Uterine smooth muscle cell (primary cell): ENCODE measurements around the gene SLC2A3. TPM values are rescaled to one million over a fixed set of nuclear protein-coding genes. Genes with fewer than 3 reads are reported as not detected.

Source experiments
- total RNA-seq: library from RNA; depleted of rRNA; stranded (reverse); fragments of >200 nt; gene quantifications from 2 replicates; pipeline ENCODE4 v1.2.3, GENCODE V29; 2014

The SLC2A3 gene
- 129 and 132 TPM in 2 replicates for total RNA-seq

GRCh38 chr12:7935590-7936581 lies at the start of gene SLC2A3:
TSS of gene SLC2A3 (minus strand) at chr12:7936187. CDS start at chr12:7936034, 153 bp downstream.

GRCh38 chr12:7872566-7873319 lies 63.2 kb downstream of the SLC2A3 start, which contains the start of gene SLC2A14:
TSS of gene SLC2A14 (minus strand) at chr12:7872915. CDS start at chr12:7869880, 3,035 bp downstream.

Other genes with a start within 250 kb of the SLC2A3 start
- not detected in 2 replicates for gene GDF3, start 240.4 kb downstream of the SLC2A3 start, total RNA-seq
- gene DPPA3, start 224.8 kb downstream of the SLC2A3 start, total RNA-seq = not detected in 2 replicates
- not detected in 2 replicates for gene CLEC4C, start 188.8 kb downstream of the SLC2A3 start, total RNA-seq
- gene NANOGNB, start 171.0 kb downstream of the SLC2A3 start, total RNA-seq = not detected in 2 replicates
- gene NANOG, start 146.8 kb downstream of the SLC2A3 start, total RNA-seq = not detected in 2 replicates
- gene SLC2A14, start 63.3 kb downstream of the SLC2A3 start, total RNA-seq = 0.11 and 1.1 TPM in 2 replicates
- 6.9 and 7.0 TPM in 2 replicates for gene FOXJ2, start 96.5 kb upstream of the SLC2A3 start, total RNA-seq
- gene C3AR1, start 130.2 kb upstream of the SLC2A3 start, total RNA-seq = 0.11 and 0.12 TPM in 2 replicates
- gene NECAP1, start 146.1 kb upstream of the SLC2A3 start, total RNA-seq = 39.0 and 55.0 TPM in 2 replicates
- gene CLEC4A, start 187.4 kb upstream of the SLC2A3 start, total RNA-seq = 0.33 and 0.50 TPM in 2 replicates
- gene ZNF705A, start 220.8 kb upstream of the SLC2A3 start, total RNA-seq = not detected in 2 replicates